HCT116 (cell line): ENCODE results near the gene WDR74. TPM values are rescaled to one million over a fixed set of nuclear protein-coding genes. Genes with fewer than 3 reads are reported as not detected.

ENCODE experiments used
- ATAC-seq: fragments of 200-7000 bp; cut with Tn5 transposase; 2 replicates; pipeline ENCODE4 v1.9.1; 2020; ENCODE audit warnings: mild to moderate bottlenecking, moderate library complexity
- BruUV-seq: library from RNA; stranded (reverse); fragments of 400-500 nt; replicated peaks from 2 replicates; lab custom pipeline; 2021; lab: Mats Ljungman, UMichigan
- CTCF ChIA-PET: fragments of 300-600 bp; sonication (Branson Sonifier 250); formaldehyde crosslinking; loops from one replicate; lab custom pipeline; 2021; ENCODE audit warnings: antibody characterized with exemption; lab: Charles Lee
- POLR2A ChIA-PET: fragments of 300-600, 350-600 bp; sonication (Branson Sonifier 250); formaldehyde crosslinking; loops from one replicate; lab custom pipeline; 2021; ENCODE audit warnings: antibody characterized with exemption; lab: Charles Lee
- RAD21 ChIA-PET, 2 experiments: fragments of 300-600 bp; sonication (Branson Sonifier 250); formaldehyde crosslinking; loops; one replicate each; lab custom pipeline; 2023; ENCODE audit warnings: low total read pairs in 2 of 2; ENCODE audit not compliant: uncharacterized antibody in 2 of 2, unreplicated experiment in 2 of 2, low non-redundant PET in 1 of 2; lab: Charles Lee
- DNase-seq: peaks from one replicate; pipeline ENCODE4 v3.0.0-alpha.2; 2010; ENCODE audit warnings: low read depth, low spot score
- H2AFZ ChIP-seq: fragments of 200-600 bp; shearing (Covaris generic), sonication (generic); 2 replicates; pipeline ENCODE4 v1.6.1; 2017; ENCODE audit warnings: low read depth, mixed run types, mixed read lengths, antibody characterized with exemption, low read length; ENCODE audit not compliant: poor library complexity, severe bottlenecking
- H3K27ac ChIP-seq: 2 replicates; pipeline ENCODE4 v1.5.1; 2012; ENCODE audit warnings: low read depth, low read length
- H3K27me3 ChIP-seq: fragments of 200-600 bp; sonication (generic); 2 replicates; pipeline ENCODE4 v1.6.1; 2016; ENCODE audit warnings: mixed run types, low read length, mixed read lengths; ENCODE audit not compliant: insufficient read depth
- H3K36me3 ChIP-seq, 2 experiments: fragments of 200-500 bp in 1 of 2; fragments of 200-600 bp in 1 of 2; sonication (Bioruptor generic) in 1 of 2; sonication (generic) in 1 of 2; 2 replicates each; pipeline versions ENCODE4 v1.5.1 to v1.6.1; 2014 to 2016; ENCODE audit warnings: low read length in 2 of 2, inconsistent platforms in 1 of 2, mixed read lengths in 1 of 2, mixed run types in 1 of 2; ENCODE audit not compliant: insufficient read depth in 2 of 2, control insufficient read depth in 1 of 2
- H3K4me1 ChIP-seq, 2 experiments: fragments of 200-600 bp in 1 of 2; sonication (generic) in 1 of 2; 2 replicates each; pipeline versions ENCODE4 v1.5.1 to v1.6.1; 2012 to 2017; ENCODE audit warnings: low read length in 2 of 2, inconsistent platforms in 1 of 2, mild to moderate bottlenecking in 1 of 2, mixed read lengths in 1 of 2, mixed run types in 1 of 2, moderate library complexity in 1 of 2; ENCODE audit not compliant: insufficient read depth in 2 of 2, control insufficient read depth in 1 of 2
- H3K4me2 ChIP-seq: fragments of 200-600 bp; sonication (generic); 2 replicates; pipeline ENCODE4 v1.6.1; 2017; ENCODE audit warnings: mixed run types, low read length, mixed read lengths
- H3K4me3 ChIP-seq, 2 experiments: fragments of 200-600 bp in 1 of 2; sonication (generic) in 1 of 2; replicated peaks in 1 of 2; 2 replicates each; pipeline ENCODE4 v1.5.1; 2011 to 2016; ENCODE audit warnings: low read length in 2 of 2, control low read depth in 1 of 2, low read depth in 1 of 2, mild to moderate bottlenecking in 1 of 2, mixed read lengths in 1 of 2, mixed run types in 1 of 2
- H3K79me2 ChIP-seq: fragments of 200-600 bp; sonication (generic); 2 replicates; pipeline ENCODE4 v1.6.1; 2017; ENCODE audit warnings: mild to moderate bottlenecking, mixed run types, low read length, moderate library complexity, mixed read lengths; ENCODE audit not compliant: insufficient read depth
- H3K9ac ChIP-seq: fragments of 200-600 bp; sonication (generic); 2 replicates; pipeline ENCODE4 v1.6.1; 2016; ENCODE audit warnings: low read length, mixed read lengths
- H3K9me2 ChIP-seq: fragments of 200-600 bp; sonication (generic), shearing (Covaris generic); 2 replicates; pipeline ENCODE4 v1.6.1; 2017; ENCODE audit warnings: mixed run types, mild to moderate bottlenecking, moderate library complexity; ENCODE audit not compliant: insufficient read depth
- H3K9me3 ChIP-seq, 2 experiments: fragments of 200-500 bp in 1 of 2; fragments of 200-600 bp in 1 of 2; sonication (Bioruptor generic) in 1 of 2; sonication (generic) in 1 of 2; 2 replicates each; pipeline ENCODE4 v1.6.1; 2014 to 2017; ENCODE audit warnings: low read length in 2 of 2, mixed read lengths in 2 of 2, inconsistent platforms in 1 of 2, low read depth in 1 of 2, mild to moderate bottlenecking in 1 of 2, mixed run types in 1 of 2, moderate library complexity in 1 of 2; ENCODE audit not compliant: control insufficient read depth in 1 of 2, insufficient read depth in 1 of 2
- H4K20me1 ChIP-seq: fragments of 200-600 bp; sonication (generic), shearing (Covaris generic); 2 replicates; pipeline ENCODE4 v1.6.1; 2017; ENCODE audit warnings: mixed run types, mild to moderate bottlenecking, moderate library complexity; ENCODE audit not compliant: insufficient read depth
- CBX3 ChIP-seq: IDR thresholded peaks from 2 replicates; pipeline ENCODE4 v1.6.1; 2012; ENCODE audit warnings: low read depth
- CEBPB ChIP-seq: IDR thresholded peaks from 2 replicates; pipeline ENCODE4 v1.6.1; 2012; ENCODE audit warnings: low read depth
- CTCF ChIP-seq, 3 experiments: fragments of 200-600 bp in 1 of 3; sonication (generic) in 1 of 3; IDR thresholded peaks in 2 of 3; conservative IDR thresholded peaks in 1 of 3; 2 replicates each; pipeline ENCODE4 v1.5.1; 2012 to 2017; ENCODE audit warnings: low read depth in 2 of 3, low read length in 2 of 3, antibody characterized with exemption in 1 of 3, borderline replicate concordance in 1 of 3, control low read depth in 1 of 3, mild to moderate bottlenecking in 1 of 3, mixed read lengths in 1 of 3, mixed run types in 1 of 3, moderate library complexity in 1 of 3; ENCODE audit not compliant: insufficient read depth in 1 of 3
- EGR1 ChIP-seq: IDR thresholded peaks from 2 replicates; pipeline ENCODE4 v1.6.1; 2012; ENCODE audit warnings: low read depth
- EZH2phosphoT487 ChIP-seq: fragments of 200-600 bp; IDR thresholded peaks from 2 replicates; pipeline ENCODE4 v1.6.1; 2018; ENCODE audit warnings: antibody characterized with exemption, borderline replicate concordance
- FOSL1 ChIP-seq: IDR thresholded peaks from 2 replicates; pipeline ENCODE4 v1.6.1; 2012; ENCODE audit warnings: low read depth
- POLR2AphosphoS5 ChIP-seq: IDR thresholded peaks from 2 replicates; pipeline ENCODE4 v1.6.1; 2011; ENCODE audit warnings: mild to moderate bottlenecking, low read depth, low read length, moderate library complexity
- RAD21 ChIP-seq: IDR thresholded peaks from 2 replicates; pipeline ENCODE4 v1.6.1; 2012; ENCODE audit warnings: low read depth, mild to moderate bottlenecking
- TCF7L2 ChIP-seq: IDR thresholded peaks from 2 replicates; pipeline ENCODE4 v1.7.0; 2011; ENCODE audit warnings: borderline replicate concordance, inconsistent platforms; ENCODE audit not compliant: insufficient read depth, insufficient read length; ENCODE audit errors: extremely low read depth
- YY1 ChIP-seq: IDR thresholded peaks from 2 replicates; pipeline ENCODE4 v1.6.1; 2011; ENCODE audit warnings: low read length, low read depth, moderate library complexity, mild to moderate bottlenecking; ENCODE audit not compliant: insufficient replicate concordance; ENCODE audit errors: extremely low read depth
- ZNF274 ChIP-seq: fragments of 200-500 bp; sonication (Bioruptor generic); IDR thresholded peaks from 2 replicates; pipeline ENCODE4 v1.6.1; 2014; ENCODE audit warnings: mild to moderate bottlenecking, low read depth, low read length, inconsistent platforms
- intact Hi-C: fragments of 100-400 bp; cut with micrococcal nuclease; formaldehyde crosslinking; loops from 2 replicates; pipeline ENCODE4 v1.10.0; 2022
- total RNA-seq: library from RNA; stranded (reverse); gene quantifications from one replicate; pipeline ENCODE4 v1.2.1, GENCODE V29; 2021; ENCODE audit not compliant: unreplicated experiment

The WDR74 gene
- total RNA-seq, 1 experiment from 2014 or later = 111 TPM

- TF ChIP-seq CEBPB (no peak), YY1 (no peak), FOSL1 (no peak), EZH2phosphoT487 (no peak), CBX3 (no peak), RAD21 (no peak), CTCF (IDR thresholded peaks at IDR 0.05 in 2 of 3, conservative IDR thresholded peaks at IDR 0.05 in 1 of 3; ENCODE audit: borderline replicate concordance in 1 of 3, insufficient read depth in 1 of 3, low read depth in 2 of 3, low read length in 2 of 3) (no peak), TCF7L2 (no peak), EGR1 (no peak)
Measured at GRCh38 chr11:62885137-62885750, 45.9 kb upstream of the WDR74 start (continued).

GRCh38 chr11:62883673-62884072 lies 44.3 kb upstream of the WDR74 start:
- H3K27ac ChIP-seq = peak overlapping the region; percentile 96
- peak overlapping the region; percentile 79; the same call in 1 of the 2 replicates for H3K4me2 ChIP-seq
- peaks cover 42 to 83% of the 10 kb centered on the region in 2 experiments for H3K4me1 ChIP-seq
- ATAC-seq = no peak
- TF ChIP-seq POLR2AphosphoS5 (peak; percentile 13; the same call in 1 of the 2 replicates), ZNF274 (no peak)
- RAD21 ChIA-PET = no interaction called here
- peaks cover 41% of the 10 kb centered on the region; the same call in 1 of the 2 replicates for H4K20me1 ChIP-seq
- no peaks in the 10 kb centered on the region for H3K27me3 ChIP-seq
- POLR2A ChIA-PET = interaction anchor here (1.1 to 3.0 kb wide), 5 partner anchors 9 to 43 kb away, joined by 3 to 50 read pairs (median 9); no protein-coding TSS in a partner anchor
- H3K9me2 ChIP-seq = no peaks in the 10 kb centered on the region
- intact Hi-C loops = loop anchor here (5.0 kb wide), 1 partner anchor 96 kb away; the partner anchor contains the start of gene TMEM179B
- H3K9ac ChIP-seq = no peak overlapping the region; the same call in 1 of the 2 replicates
- BruUV-seq = no TSS peak
- CTCF ChIA-PET = interaction anchor here (0.9 to 1.2 kb wide), 4 partner anchors 9 to 97 kb away, joined by 3 read pairs; no protein-coding TSS in a partner anchor
- H2AFZ ChIP-seq = no peak overlapping the region
- peaks cover 87% of the 10 kb centered on the region for H3K79me2 ChIP-seq
- peaks cover 52 to 72% of the 10 kb centered on the region in 2 experiments for H3K36me3 ChIP-seq
- no peak for DNase-seq
- H3K4me3 ChIP-seq = no peak overlapping the region
- H3K9me3 ChIP-seq = no peaks in the 10 kb centered on the region
